ENCODE data around the gene COA8.

- no peak for TF ChIP-seq POLR2A (IDR thresholded peaks at IDR 0.05)
- TF ChIP-seq, protein P1, sequence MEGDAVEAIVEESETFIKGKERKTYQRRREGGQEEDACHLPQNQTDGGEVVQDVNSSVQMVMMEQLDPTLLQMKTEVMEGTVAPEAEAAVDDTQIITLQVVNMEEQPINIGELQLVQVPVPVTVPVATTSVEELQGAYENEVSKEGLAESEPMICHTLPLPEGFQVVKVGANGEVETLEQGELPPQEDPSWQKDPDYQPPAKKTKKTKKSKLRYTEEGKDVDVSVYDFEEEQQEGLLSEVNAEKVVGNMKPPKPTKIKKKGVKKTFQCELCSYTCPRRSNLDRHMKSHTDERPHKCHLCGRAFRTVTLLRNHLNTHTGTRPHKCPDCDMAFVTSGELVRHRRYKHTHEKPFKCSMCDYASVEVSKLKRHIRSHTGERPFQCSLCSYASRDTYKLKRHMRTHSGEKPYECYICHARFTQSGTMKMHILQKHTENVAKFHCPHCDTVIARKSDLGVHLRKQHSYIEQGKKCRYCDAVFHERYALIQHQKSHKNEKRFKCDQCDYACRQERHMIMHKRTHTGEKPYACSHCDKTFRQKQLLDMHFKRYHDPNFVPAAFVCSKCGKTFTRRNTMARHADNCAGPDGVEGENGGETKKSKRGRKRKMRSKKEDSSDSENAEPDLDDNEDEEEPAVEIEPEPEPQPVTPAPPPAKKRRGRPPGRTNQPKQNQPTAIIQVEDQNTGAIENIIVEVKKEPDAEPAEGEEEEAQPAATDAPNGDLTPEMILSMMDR (IDR thresholded peaks at IDR 0.05) = peak in 3 of 6 experiments; percentile 16 to 59 (median 40)
These were observed 50.8 kb downstream of the COA8 start for GRCh38 chr14:103613517-103613916.
